ENCODE results near the gene PNPT1.
"Not testable (repeated sequence)": the region's sequence is repeated elsewhere in the genome, so short reads cannot be mapped to it uniquely, and the experiment has no call there.

Gene PNPT1

GRCh38 chr2:55693181-55694125 is at the start of gene PNPT1:
Gene PNPT1 (minus strand): TSS chr2:55693844. CDS start chr2:55693823, 21 bp downstream.
- peak within 1 kb of the TSS; percentile 61 to 95 (median 84) for H3K4me3 ChIP-seq
- peak within 1 kb of the TSS in 17 of 21 experiments; percentile 15 to 72 (median 57) for H3K27ac ChIP-seq

GRCh38 chr2:55742996-55743395 is 49.4 kb upstream of the PNPT1 start:
- Histone ChIP-seq H3K4me3 (no peak overlapping the region), H3K27ac (no peak overlapping the region)

- H3K27ac ChIP-seq, H3K4me3 ChIP-seq: not testable (repeated sequence)
These were observed 42.4 kb upstream of the PNPT1 start for GRCh38 chr2:55736019-55736536.

- Histone ChIP-seq H3K4me3 (no peak overlapping the region), H3K27ac (no peak overlapping the region)
These were observed 41.1 kb upstream of the PNPT1 start for GRCh38 chr2:55734726-55735125.

- no peak overlapping the region for H3K4me3 ChIP-seq
- peak overlapping the region in 4 of 21 experiments; percentile 4 to 55 (median 14) for H3K27ac ChIP-seq
These were observed 39.7 kb upstream of the PNPT1 start for GRCh38 chr2:55733335-55733734.

- H3K27ac ChIP-seq, result peak overlapping the region in 4 of 21 experiments; percentile 4 to 55 (median 16)
- H3K4me3 ChIP-seq, result no peak overlapping the region
These were observed 39.2 kb upstream of the PNPT1 start for GRCh38 chr2:55732854-55733253.

- Histone ChIP-seq H3K27ac (no peak overlapping the region), H3K4me3 (no peak overlapping the region)
These were observed 35.6 kb upstream of the PNPT1 start for GRCh38 chr2:55729136-55729685.

GRCh38 chr2:55721596-55722215 is 28.1 kb upstream of the PNPT1 start:
- no peak overlapping the region for H3K27ac ChIP-seq
- H3K4me3 ChIP-seq, result no peak overlapping the region

- Histone ChIP-seq H3K4me3 (no peak overlapping the region), H3K27ac (no peak overlapping the region)
These were observed 26.8 kb upstream of the PNPT1 start for GRCh38 chr2:55720417-55720816.

GRCh38 chr2:55719852-55720251 is 26.2 kb upstream of the PNPT1 start:
- Histone ChIP-seq H3K4me3 (no peak overlapping the region), H3K27ac (no peak overlapping the region)

- no peak overlapping the region for H3K27ac ChIP-seq
- no peak overlapping the region for H3K4me3 ChIP-seq
These were observed 24.7 kb upstream of the PNPT1 start for GRCh38 chr2:55718165-55719008.

- Histone ChIP-seq H3K27ac (no peak overlapping the region), H3K4me3 (no peak overlapping the region)
These were observed 22.0 kb upstream of the PNPT1 start for GRCh38 chr2:55715626-55716025.

- not testable (repeated sequence) for H3K27ac ChIP-seq, H3K4me3 ChIP-seq
These were observed 21.5 kb upstream of the PNPT1 start for GRCh38 chr2:55715178-55715577.

- H3K27ac ChIP-seq, result no peak overlapping the region
- no peak overlapping the region for H3K4me3 ChIP-seq
These were observed 18.9 kb upstream of the PNPT1 start for GRCh38 chr2:55712477-55713060.

- no peak overlapping the region for H3K4me3 ChIP-seq
- H3K27ac ChIP-seq, result no peak overlapping the region
These were observed 16.4 kb upstream of the PNPT1 start for GRCh38 chr2:55710025-55710424.

GRCh38 chr2:55707751-55708150 is 14.1 kb upstream of the PNPT1 start:
- no peak overlapping the region for H3K27ac ChIP-seq
- no peak overlapping the region for H3K4me3 ChIP-seq

- not testable (repeated sequence) for H3K27ac ChIP-seq, H3K4me3 ChIP-seq
These were observed 12.6 kb upstream of the PNPT1 start for GRCh38 chr2:55706258-55706657.

GRCh38 chr2:55705027-55705653 is 11.5 kb upstream of the PNPT1 start:
- H3K27ac ChIP-seq, result no peak overlapping the region
- no peak overlapping the region for H3K4me3 ChIP-seq

GRCh38 chr2:55703350-55703749 is 9.7 kb upstream of the PNPT1 start:
- no peak overlapping the region for H3K27ac ChIP-seq
- no peak overlapping the region for H3K4me3 ChIP-seq

All from skin epidermis (tissue), 12 donors.